Measurements from ENCODE around the gene IL34.

DNA sequence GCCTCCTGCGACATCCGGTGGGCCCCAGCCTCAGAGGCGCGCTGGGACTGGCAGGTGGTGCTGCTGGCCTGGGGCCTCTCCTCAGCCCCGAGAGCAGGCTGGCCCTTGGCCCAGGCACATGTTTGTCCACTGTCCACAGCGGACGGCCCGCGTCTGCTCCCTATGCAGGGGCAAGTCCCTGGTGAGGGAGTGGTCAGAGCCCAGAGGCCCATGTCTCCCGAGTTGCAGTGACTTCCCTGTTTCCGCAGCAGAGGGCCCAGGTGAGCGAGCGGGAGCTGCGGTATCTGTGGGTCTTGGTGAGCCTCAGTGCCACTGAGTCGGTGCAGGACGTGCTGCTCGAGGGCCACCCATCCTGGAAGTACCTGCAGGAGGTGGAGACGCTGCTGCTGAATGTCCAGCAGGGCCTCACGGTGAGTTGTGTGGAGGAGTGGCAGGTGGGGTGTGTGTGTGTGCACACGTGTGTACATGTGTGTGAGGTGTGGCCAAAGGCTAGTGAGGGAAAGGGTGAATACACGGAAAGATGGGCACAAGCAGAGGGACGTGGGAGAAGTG is 10.4 kb downstream of the IL34 start:
- TF ChIP-seq ZFP30 (CRISPR knock-in tag; IDR thresholded peaks at IDR 0.05) (no peak), BACH2 (CRISPR knock-in tag; IDR thresholded peaks at IDR 0.05; ENCODE audit: borderline replicate concordance) (no peak), ARNTL (CRISPR knock-in tag; IDR thresholded peaks at IDR 0.05; ENCODE audit: borderline replicate concordance, low read depth) (no peak), RARB (CRISPR knock-in tag; IDR thresholded peaks at IDR 0.05) (no peak)
- TF ChIP-seq, protein P1, sequence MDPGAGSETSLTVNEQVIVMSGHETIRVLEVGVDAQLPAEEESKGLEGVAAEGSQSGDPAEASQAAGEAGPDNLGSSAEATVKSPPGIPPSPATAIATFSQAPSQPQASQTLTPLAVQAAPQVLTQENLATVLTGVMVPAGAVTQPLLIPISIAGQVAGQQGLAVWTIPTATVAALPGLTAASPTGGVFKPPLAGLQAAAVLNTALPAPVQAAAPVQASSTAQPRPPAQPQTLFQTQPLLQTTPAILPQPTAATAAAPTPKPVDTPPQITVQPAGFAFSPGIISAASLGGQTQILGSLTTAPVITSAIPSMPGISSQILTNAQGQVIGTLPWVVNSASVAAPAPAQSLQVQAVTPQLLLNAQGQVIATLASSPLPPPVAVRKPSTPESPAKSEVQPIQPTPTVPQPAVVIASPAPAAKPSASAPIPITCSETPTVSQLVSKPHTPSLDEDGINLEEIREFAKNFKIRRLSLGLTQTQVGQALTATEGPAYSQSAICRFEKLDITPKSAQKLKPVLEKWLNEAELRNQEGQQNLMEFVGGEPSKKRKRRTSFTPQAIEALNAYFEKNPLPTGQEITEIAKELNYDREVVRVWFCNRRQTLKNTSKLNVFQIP (CRISPR knock-in tag; IDR thresholded peaks at IDR 0.05; ENCODE audit: borderline replicate concordance, low read depth) = no peak
- TF ChIP-seq, protein P2, sequence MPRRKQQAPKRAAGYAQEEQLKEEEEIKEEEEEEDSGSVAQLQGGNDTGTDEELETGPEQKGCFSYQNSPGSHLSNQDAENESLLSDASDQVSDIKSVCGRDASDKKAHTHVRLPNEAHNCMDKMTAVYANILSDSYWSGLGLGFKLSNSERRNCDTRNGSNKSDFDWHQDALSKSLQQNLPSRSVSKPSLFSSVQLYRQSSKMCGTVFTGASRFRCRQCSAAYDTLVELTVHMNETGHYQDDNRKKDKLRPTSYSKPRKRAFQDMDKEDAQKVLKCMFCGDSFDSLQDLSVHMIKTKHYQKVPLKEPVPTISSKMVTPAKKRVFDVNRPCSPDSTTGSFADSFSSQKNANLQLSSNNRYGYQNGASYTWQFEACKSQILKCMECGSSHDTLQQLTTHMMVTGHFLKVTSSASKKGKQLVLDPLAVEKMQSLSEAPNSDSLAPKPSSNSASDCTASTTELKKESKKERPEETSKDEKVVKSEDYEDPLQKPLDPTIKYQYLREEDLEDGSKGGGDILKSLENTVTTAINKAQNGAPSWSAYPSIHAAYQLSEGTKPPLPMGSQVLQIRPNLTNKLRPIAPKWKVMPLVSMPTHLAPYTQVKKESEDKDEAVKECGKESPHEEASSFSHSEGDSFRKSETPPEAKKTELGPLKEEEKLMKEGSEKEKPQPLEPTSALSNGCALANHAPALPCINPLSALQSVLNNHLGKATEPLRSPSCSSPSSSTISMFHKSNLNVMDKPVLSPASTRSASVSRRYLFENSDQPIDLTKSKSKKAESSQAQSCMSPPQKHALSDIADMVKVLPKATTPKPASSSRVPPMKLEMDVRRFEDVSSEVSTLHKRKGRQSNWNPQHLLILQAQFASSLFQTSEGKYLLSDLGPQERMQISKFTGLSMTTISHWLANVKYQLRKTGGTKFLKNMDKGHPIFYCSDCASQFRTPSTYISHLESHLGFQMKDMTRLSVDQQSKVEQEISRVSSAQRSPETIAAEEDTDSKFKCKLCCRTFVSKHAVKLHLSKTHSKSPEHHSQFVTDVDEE (CRISPR knock-in tag; IDR thresholded peaks at IDR 0.05) = no peak
- TF ChIP-seq, protein P3, sequence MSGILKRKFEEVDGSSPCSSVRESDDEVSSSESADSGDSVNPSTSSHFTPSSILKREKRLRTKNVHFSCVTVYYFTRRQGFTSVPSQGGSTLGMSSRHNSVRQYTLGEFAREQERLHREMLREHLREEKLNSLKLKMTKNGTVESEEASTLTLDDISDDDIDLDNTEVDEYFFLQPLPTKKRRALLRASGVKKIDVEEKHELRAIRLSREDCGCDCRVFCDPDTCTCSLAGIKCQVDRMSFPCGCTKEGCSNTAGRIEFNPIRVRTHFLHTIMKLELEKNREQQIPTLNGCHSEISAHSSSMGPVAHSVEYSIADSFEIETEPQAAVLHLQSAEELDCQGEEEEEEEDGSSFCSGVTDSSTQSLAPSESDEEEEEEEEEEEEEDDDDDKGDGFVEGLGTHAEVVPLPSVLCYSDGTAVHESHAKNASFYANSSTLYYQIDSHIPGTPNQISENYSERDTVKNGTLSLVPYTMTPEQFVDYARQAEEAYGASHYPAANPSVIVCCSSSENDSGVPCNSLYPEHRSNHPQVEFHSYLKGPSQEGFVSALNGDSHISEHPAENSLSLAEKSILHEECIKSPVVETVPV (CRISPR knock-in tag; IDR thresholded peaks at IDR 0.05) = no peak

Measured in SK-N-SH treated with all-trans-retinoic acid at 6 μM for 48 hours (cell line).